Ovary (tissue), 3 donors: Measurements from ENCODE around the gene DHX32.

Experiments used
- CTCF ChIP-seq, 3 donors: fragments of 450-650 bp in 2 of 3; fragments of 200-600 bp in 1 of 3; IDR thresholded peaks; one replicate each; pipeline versions ENCODE4 v1.5.1 to v1.8.0; 2016 to 2022; ENCODE audit warnings: antibody characterized with exemption in 3 of 3, mild to moderate bottlenecking in 1 of 3
- EP300 ChIP-seq: sonication (generic); formaldehyde crosslinking; IDR thresholded peaks from one replicate; pipeline ENCODE4 v1.6.1; 2017; ENCODE audit warnings: antibody characterized with exemption
- donor health status: DM: no; HTN: no; CAD: no.

- TF ChIP-seq CTCF (IDR thresholded peaks at IDR 0.05) = no peak
- no peak for TF ChIP-seq EP300
These were observed 60.4 kb downstream of the DHX32 start for GRCh38 chr10:125820701-125821100.
